IMR-90 (cell line): Measurements from ENCODE around the gene CCHCR1. TPM values are rescaled to one million over a fixed set of nuclear protein-coding genes. Genes with fewer than 3 reads are reported as not detected.

Experiments
- ATAC-seq: fragments of 200-7000 bp; cut with Tn5 transposase; 2 replicates; pipeline ENCODE4 v1.9.1; 2020; ENCODE audit warnings: low read depth, mild to moderate bottlenecking, moderate library complexity
- BruUV-seq: library from RNA; stranded (reverse); fragments of 400-500 nt; replicated peaks from 2 replicates; lab custom pipeline; 2021; lab: Mats Ljungman, UMichigan
- CTCF ChIA-PET: fragments of 300-600 bp; formaldehyde crosslinking; extraction: SDS; loops from one replicate; lab custom pipeline; 2021; ENCODE audit warnings: antibody characterized with exemption; lab: Yijun Ruan, JAX
- POLR2A ChIA-PET: fragments of 300-600 bp; sonication (Branson Sonifier 250); formaldehyde crosslinking; loops from one replicate; lab custom pipeline; 2022; ENCODE audit warnings: antibody characterized with exemption; ENCODE audit not compliant: unreplicated experiment; lab: Charles Lee
- DNase-seq: peaks from one replicate; pipeline ENCODE4 v3.0.0; 2013
- H2AFZ ChIP-seq: replicated peaks from 2 replicates; pipeline ENCODE3; 2013; ENCODE audit warnings: low read length, mild to moderate bottlenecking; ENCODE audit not compliant: poor library complexity
- H2AK5ac ChIP-seq: 2 replicates; pipeline ENCODE4 v1.6.1; 2013; ENCODE audit warnings: low read depth, low read length, inconsistent platforms
- H2AK9ac ChIP-seq: replicated peaks from 2 replicates; pipeline ENCODE3; 2013; ENCODE audit warnings: mild to moderate bottlenecking, low read depth, low read length, moderate library complexity; ENCODE audit not compliant: poor library complexity
- H2BK120ac ChIP-seq: 2 replicates; pipeline ENCODE4 v1.6.1; 2013; ENCODE audit warnings: low read depth, low read length, inconsistent platforms
- H2BK15ac ChIP-seq: 3 replicates; pipeline ENCODE4 v1.6.1; 2013; ENCODE audit warnings: low read depth, low read length, inconsistent platforms
- H2BK20ac ChIP-seq: 2 replicates; pipeline ENCODE4 v1.6.1; 2013; ENCODE audit warnings: low read depth, mild to moderate bottlenecking, inconsistent platforms, low read length, moderate library complexity
- H2BK5ac ChIP-seq: 2 replicates; pipeline ENCODE4 v1.6.1; 2013; ENCODE audit warnings: mild to moderate bottlenecking, low read depth, low read length, inconsistent platforms; ENCODE audit not compliant: poor library complexity, severe bottlenecking
- H3K14ac ChIP-seq: replicated peaks from 2 replicates; pipeline ENCODE4 v1.6.1; 2013; ENCODE audit warnings: low read depth, low read length, inconsistent platforms
- H3K18ac ChIP-seq: 2 replicates; pipeline ENCODE4 v1.6.1; 2013; ENCODE audit warnings: low read depth, low read length, control low read depth
- H3K23ac ChIP-seq: 2 replicates; pipeline ENCODE4 v1.6.1; 2013; ENCODE audit warnings: low read depth, low read length, inconsistent platforms
- H3K27ac ChIP-seq: 2 replicates; pipeline ENCODE4 v1.5.1; 2013; ENCODE audit warnings: mild to moderate bottlenecking, control low read depth, low read length; ENCODE audit not compliant: insufficient read depth
- H3K27me3 ChIP-seq: 2 replicates; pipeline ENCODE4 v1.6.1; 2013; ENCODE audit warnings: low read length; ENCODE audit not compliant: control insufficient read depth, insufficient read depth
- H3K36me3 ChIP-seq: 2 replicates; pipeline ENCODE4 v1.6.1; 2013; ENCODE audit warnings: low read length, mixed read lengths; ENCODE audit not compliant: control insufficient read depth, insufficient read depth
- H3K4ac ChIP-seq: 2 replicates; pipeline ENCODE4 v1.6.1; 2013; ENCODE audit warnings: low read depth, low read length, inconsistent platforms
- H3K4me1 ChIP-seq: 2 replicates; pipeline ENCODE4 v1.6.1; 2013; ENCODE audit warnings: low read length, mixed read lengths; ENCODE audit not compliant: control insufficient read depth, insufficient read depth
- H3K4me2 ChIP-seq: 2 replicates; pipeline ENCODE4 v1.6.1; 2013; ENCODE audit warnings: low read depth, mild to moderate bottlenecking, control low read depth, low read length, moderate library complexity
- H3K4me3 ChIP-seq: 2 replicates; pipeline ENCODE4 v1.5.1; 2013; ENCODE audit warnings: low read depth, mild to moderate bottlenecking, control low read depth, low read length, moderate library complexity; ENCODE audit not compliant: insufficient read depth
- H3K56ac ChIP-seq: 2 replicates; pipeline ENCODE4 v1.6.1; 2013; ENCODE audit warnings: low read length, inconsistent platforms; ENCODE audit not compliant: insufficient read depth; ENCODE audit errors: extremely low read depth
- H3K79me1 ChIP-seq, 2 experiments: 2 replicates each; pipeline ENCODE4 v1.6.1; 2013; ENCODE audit warnings: low read length in 2 of 2, inconsistent platforms in 1 of 2, low read depth in 1 of 2
- H3K9ac ChIP-seq: 2 replicates; pipeline ENCODE4 v1.6.1; 2013; ENCODE audit warnings: low read depth, low read length, control low read depth
- H3K9me1 ChIP-seq: 2 replicates; pipeline ENCODE4 v1.6.1; 2013; ENCODE audit warnings: low read length, inconsistent platforms; ENCODE audit not compliant: insufficient read depth
- H3K9me3 ChIP-seq: 2 replicates; pipeline ENCODE4 v1.6.1; 2013; ENCODE audit warnings: low read length; ENCODE audit not compliant: control insufficient read depth, insufficient read depth
- H4K20me1 ChIP-seq: 2 replicates; pipeline ENCODE4 v1.6.1; 2013; ENCODE audit warnings: low read length, inconsistent platforms; ENCODE audit not compliant: insufficient read depth
- H4K5ac ChIP-seq: 2 replicates; pipeline ENCODE4 v1.6.1; 2013; ENCODE audit warnings: mild to moderate bottlenecking, low read depth, low read length, control low read depth
- H4K8ac ChIP-seq, 2 experiments: 2 replicates each; pipeline ENCODE4 v1.6.1; 2013; ENCODE audit warnings: low read depth in 2 of 2, low read length in 2 of 2, control low read depth in 1 of 2, inconsistent platforms in 1 of 2
- H4K91ac ChIP-seq: 2 replicates; pipeline ENCODE4 v1.6.1; 2013; ENCODE audit warnings: low read depth, low read length, inconsistent platforms; ENCODE audit not compliant: insufficient read depth
- CTCF ChIP-seq: conservative IDR thresholded peaks from 2 replicates; pipeline ENCODE4 v1.5.1; 2012; ENCODE audit warnings: mild to moderate bottlenecking, low read depth, low read length, improper control_type of control experiment
- MAFK ChIP-seq: IDR thresholded peaks from 2 replicates; pipeline ENCODE4 v1.6.1; 2012; ENCODE audit warnings: low read depth, low read length, improper control_type of control experiment
- RCOR1 ChIP-seq: IDR thresholded peaks from 2 replicates; pipeline ENCODE4 v1.6.1; 2012; ENCODE audit warnings: mild to moderate bottlenecking, low read length, improper control_type of control experiment; ENCODE audit not compliant: insufficient replicate concordance
- RFX5 ChIP-seq: IDR thresholded peaks from 2 replicates; pipeline ENCODE4 v1.8.0; 2012; ENCODE audit warnings: low read depth, mild to moderate bottlenecking, low read length, moderate library complexity
- USF2 ChIP-seq: fragments of 150-350 bp; IDR thresholded peaks from 2 replicates; pipeline ENCODE4 v1.6.1; 2017; ENCODE audit warnings: mild to moderate bottlenecking, antibody characterized with exemption, low read length, low read depth
- WGBS, 2 experiments: methylation state at CpG; one replicate each; pipeline versions ENCODE4 v1.1.5 to v1.1.7; 2013; ENCODE audit warnings: missing lambda C conversion rate in 2 of 2; ENCODE audit not compliant: insufficient read length in 1 of 2; ENCODE audit errors: extremely low coverage in 2 of 2; 5-methylcytosine and 5-hydroxymethylcytosine counted together
- dilution Hi-C: fragments of 300-500 bp; cut with HindIII; formaldehyde crosslinking; loops from one replicate; pipeline ENCODE4 v1.14.3; 2018; ENCODE audit warnings: low sequenced_read_pairs; ENCODE audit not compliant: unreplicated experiment
- in situ Hi-C: fragments of 300-500 bp; cut with MboI; formaldehyde crosslinking; loops from 3 replicates; pipeline ENCODE4 v1.14.3; 2019; ENCODE audit warnings: low sequenced_read_pairs, inconsistent platforms, mixed read lengths
- intact Hi-C: fragments of 100-400 bp; cut with micrococcal nuclease; formaldehyde crosslinking; loops from 2 replicates; pipeline ENCODE4 v1.10.0; 2022
- polyA plus RNA-seq, 3 experiments: library from polyadenylated mRNA; depleted of rRNA; stranded (reverse); fragments of >200 nt; gene quantifications; 2 replicates each; pipeline ENCODE4 v1.2.3, GENCODE V29; 2012; ENCODE audit warnings: low replicate concordance in 1 of 3
- total RNA-seq: library from RNA; depleted of rRNA; stranded (reverse); fragments of >200 nt; gene quantifications from 2 replicates; pipeline ENCODE4 v1.2.3, GENCODE V29; 2012

Gene CCHCR1
- total and polyA plus RNA-seq, 2 of the 4 experiments (the other 2 are of a cell fraction): 13.1 to 22.0 TPM

- dilution Hi-C loops (no loop called here), in situ Hi-C loops (no loop called here), intact Hi-C loops (no loop called here)
- H2BK120ac ChIP-seq: no peak overlapping the region
- no peak overlapping the region for H4K91ac ChIP-seq
- no peak overlapping the region for H2BK5ac ChIP-seq
- H3K4me1 ChIP-seq: peaks cover 4% of the 10 kb centered on the region
- H3K4me3 ChIP-seq: no peak overlapping the region
- peaks cover 22% of the 10 kb centered on the region for H3K36me3 ChIP-seq
- H3K9ac ChIP-seq: no peak overlapping the region
- H3K9me3 ChIP-seq: no peaks in the 10 kb centered on the region
- H3K4me2 ChIP-seq: no peak overlapping the region
- no peak overlapping the region for H3K4ac ChIP-seq
- no peak overlapping the region for H3K23ac ChIP-seq
- no peak overlapping the region for H2BK20ac ChIP-seq
- H2AK9ac ChIP-seq: no peak overlapping the region
- H3K18ac ChIP-seq: no peak overlapping the region
- H3K56ac ChIP-seq: no peak overlapping the region
- H4K5ac ChIP-seq: no peak overlapping the region
- no peaks in the 10 kb centered on the region for H4K20me1 ChIP-seq
- peaks cover 6 to 20% of the 10 kb centered on the region in 2 experiments for H3K79me1 ChIP-seq
- ATAC-seq (no peak), DNase-seq (no peak)
- no peak overlapping the region for H2BK15ac ChIP-seq
- H4K8ac ChIP-seq: no peak overlapping the region
- TF ChIP-seq RFX5: no peak
- no peak for TF ChIP-seq USF2
- no peak for TF ChIP-seq RCOR1
- no peak for TF ChIP-seq MAFK
- TF ChIP-seq CTCF: no peak
- no peak overlapping the region for H2AFZ ChIP-seq
- ChIA-PET CTCF (interaction anchor here (0.6 kb wide), 1 partner anchor 70 kb away, joined by 3 read pairs; no protein-coding TSS in a partner anchor), POLR2A (no interaction called here)
- no peaks in the 10 kb centered on the region for H3K27me3 ChIP-seq
- H2AK5ac ChIP-seq: no peak overlapping the region
- WGBS, 2 experiments: 88% methylated on average over 1 of the region's 7 CpGs; no CpG with 5 or more reads in 1 of the 2 experiments
- no peak overlapping the region for H3K27ac ChIP-seq
- H3K9me1 ChIP-seq: peaks cover 13% of the 10 kb centered on the region
- no peak overlapping the region for H3K14ac ChIP-seq
- no TSS peak for BruUV-seq
Observed at GRCh38 chr6:31152781-31153180, 4.8 kb downstream of the CCHCR1 start.
